Liver (tissue), 3 donors: ENCODE results near the gene OR2A2.

Source experiments
- CTCF ChIP-seq: fragments of 150-350 bp; IDR thresholded peaks from 2 replicates; pipeline ENCODE4 v1.5.1; 2017; ENCODE audit warnings: improper control_type of control experiment, low read depth, low read length; ENCODE audit not compliant: missing input control
- FOXA1 ChIP-seq: IDR thresholded peaks from 2 replicates; pipeline ENCODE4 v1.6.1; 2016; ENCODE audit warnings: antibody characterized with exemption
- GABPA ChIP-seq, 2 donors: IDR thresholded peaks in 1 of 2; conservative IDR thresholded peaks in 1 of 2; 2 replicates each; pipeline ENCODE4 v1.6.1; 2016; ENCODE audit warnings: antibody characterized with exemption in 2 of 2, mild to moderate bottlenecking in 1 of 2, moderate library complexity in 1 of 2
- HNF4A ChIP-seq, 2 donors: conservative IDR thresholded peaks; 2 replicates each; pipeline ENCODE4 v1.6.1; 2016; ENCODE audit warnings: antibody characterized with exemption in 2 of 2, mild to moderate bottlenecking in 2 of 2
- HNF4G ChIP-seq: IDR thresholded peaks from 2 replicates; pipeline ENCODE4 v1.6.1; 2016; ENCODE audit warnings: antibody characterized with exemption
- NR2F2 ChIP-seq: IDR thresholded peaks from 2 replicates; pipeline ENCODE4 v1.6.1; 2016; ENCODE audit warnings: antibody characterized with exemption
- RAD21 ChIP-seq, 2 donors: IDR thresholded peaks; 2 replicates each; pipeline ENCODE4 v1.6.1; 2016; ENCODE audit warnings: antibody characterized with exemption in 2 of 2, mild to moderate bottlenecking in 2 of 2
- REST ChIP-seq: IDR thresholded peaks from 2 replicates; pipeline ENCODE4 v1.6.1; 2016; ENCODE audit warnings: antibody characterized with exemption, mild to moderate bottlenecking
- RXRA ChIP-seq, 2 donors: IDR thresholded peaks; 2 replicates each; pipeline ENCODE4 v1.6.1; 2017 to 2018; ENCODE audit warnings: antibody characterized with exemption in 2 of 2, mild to moderate bottlenecking in 1 of 2
- SP1 ChIP-seq: IDR thresholded peaks from 2 replicates; pipeline ENCODE4 v1.6.1; 2018; ENCODE audit warnings: antibody characterized with exemption, mild to moderate bottlenecking
- TAF1 ChIP-seq: conservative IDR thresholded peaks from 2 replicates; pipeline ENCODE4 v1.6.1; 2016; ENCODE audit warnings: antibody characterized with exemption, mild to moderate bottlenecking
- YY1 ChIP-seq: IDR thresholded peaks from 2 replicates; pipeline ENCODE4 v1.6.1; 2016; ENCODE audit warnings: antibody characterized with exemption, mild to moderate bottlenecking
- TF ChIP-seq, protein P1 (sequence below): IDR thresholded peaks from 2 replicates; pipeline ENCODE4 v1.6.1; 2016; ENCODE audit warnings: antibody characterized with exemption
- TF ChIP-seq, protein P2 (sequence below): IDR thresholded peaks from 2 replicates; pipeline ENCODE4 v1.6.1; 2016; ENCODE audit warnings: antibody characterized with exemption
- donor health status: healthy.
- donor health status: healthy.

- TF ChIP-seq RXRA (IDR thresholded peaks at IDR 0.05) (no peak), REST (no peak), SP1 (no peak), CTCF (no peak), TAF1 (no peak), RAD21 (IDR thresholded peaks at IDR 0.05) (no peak), FOXA1 (no peak), GABPA (IDR thresholded peaks at IDR 0.05 in 1 of 2, conservative IDR thresholded peaks at IDR 0.05 in 1 of 2) (no peak), YY1 (no peak), NR2F2 (no peak), HNF4G (no peak), HNF4A (conservative IDR thresholded peaks at IDR 0.05) (no peak)
- TF ChIP-seq, protein P1, sequence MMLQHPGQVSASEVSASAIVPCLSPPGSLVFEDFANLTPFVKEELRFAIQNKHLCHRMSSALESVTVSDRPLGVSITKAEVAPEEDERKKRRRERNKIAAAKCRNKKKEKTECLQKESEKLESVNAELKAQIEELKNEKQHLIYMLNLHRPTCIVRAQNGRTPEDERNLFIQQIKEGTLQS, result no peak
- TF ChIP-seq, protein P2, sequence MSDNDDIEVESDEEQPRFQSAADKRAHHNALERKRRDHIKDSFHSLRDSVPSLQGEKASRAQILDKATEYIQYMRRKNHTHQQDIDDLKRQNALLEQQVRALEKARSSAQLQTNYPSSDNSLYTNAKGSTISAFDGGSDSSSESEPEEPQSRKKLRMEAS, result no peak
Measured at GRCh38 chr7:144122876-144123275, 13.5 kb downstream of the OR2A2 start, which contains the start of gene OR2A14.
